ENCODE data around the gene SDK2. TPM values are rescaled to one million over a fixed set of nuclear protein-coding genes. Genes with fewer than 3 reads are reported as not detected.

The SDK2 gene
- polyA plus RNA-seq, 10 donors, result 19.4 to 32.3 (median 25.3) TPM

- no peak for DNase-seq
These were observed 10.0 kb upstream of the SDK2 start for GRCh38 chr17:73654241-73654640.

DNA sequence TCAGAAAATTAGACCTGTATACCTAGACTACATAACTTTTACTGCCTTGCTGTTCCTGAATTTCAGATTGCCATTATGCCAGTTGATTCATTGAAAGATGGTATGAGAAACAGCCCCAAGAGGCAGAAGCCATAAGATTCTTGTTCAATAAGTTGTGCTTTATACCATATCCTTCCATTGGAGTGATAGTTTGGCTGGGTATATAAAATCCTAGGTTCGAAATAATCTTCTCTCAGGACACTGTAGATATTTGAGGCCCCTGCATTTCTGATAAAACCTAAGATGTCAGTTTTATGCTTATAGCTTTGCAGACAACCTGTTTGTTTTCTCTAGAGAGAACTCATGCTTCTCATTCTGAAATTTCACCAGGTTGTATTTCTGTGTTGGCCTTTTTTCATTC lies 9.6 kb upstream of the SDK2 start:
- no peak for DNase-seq

GRCh38 chr17:73652886-73653480 lies 8.7 kb upstream of the SDK2 start:
- no peak for DNase-seq

- no peak for DNase-seq
These were observed 6.5 kb upstream of the SDK2 start for GRCh38 chr17:73650617-73651200.

DNA sequence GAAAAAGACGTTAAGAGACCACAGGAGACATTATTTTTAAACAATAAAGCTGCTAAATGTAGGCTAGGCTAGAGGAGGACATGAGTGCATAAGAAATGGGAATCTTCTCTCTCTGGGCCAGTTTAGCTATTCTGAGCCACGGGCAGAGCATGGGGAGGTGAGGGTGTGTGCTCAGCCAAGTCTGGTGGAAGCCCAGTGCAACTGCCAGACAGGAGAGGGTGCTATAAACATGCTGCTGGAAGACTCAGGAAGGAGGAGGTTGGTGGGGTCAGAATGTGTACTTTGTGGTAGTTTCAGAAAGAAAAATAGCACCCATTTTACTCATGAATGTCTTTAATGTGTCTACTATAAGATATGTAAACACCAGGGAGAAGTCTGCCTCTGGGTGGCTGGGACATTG lies 5.9 kb upstream of the SDK2 start:
- no peak for DNase-seq

- DNase-seq, result no peak
These were observed 4.7 kb upstream of the SDK2 start for GRCh38 chr17:73648974-73649373.

- DNase-seq, result no peak
These were observed 4.2 kb upstream of the SDK2 start for GRCh38 chr17:73648543-73648820.

DNA sequence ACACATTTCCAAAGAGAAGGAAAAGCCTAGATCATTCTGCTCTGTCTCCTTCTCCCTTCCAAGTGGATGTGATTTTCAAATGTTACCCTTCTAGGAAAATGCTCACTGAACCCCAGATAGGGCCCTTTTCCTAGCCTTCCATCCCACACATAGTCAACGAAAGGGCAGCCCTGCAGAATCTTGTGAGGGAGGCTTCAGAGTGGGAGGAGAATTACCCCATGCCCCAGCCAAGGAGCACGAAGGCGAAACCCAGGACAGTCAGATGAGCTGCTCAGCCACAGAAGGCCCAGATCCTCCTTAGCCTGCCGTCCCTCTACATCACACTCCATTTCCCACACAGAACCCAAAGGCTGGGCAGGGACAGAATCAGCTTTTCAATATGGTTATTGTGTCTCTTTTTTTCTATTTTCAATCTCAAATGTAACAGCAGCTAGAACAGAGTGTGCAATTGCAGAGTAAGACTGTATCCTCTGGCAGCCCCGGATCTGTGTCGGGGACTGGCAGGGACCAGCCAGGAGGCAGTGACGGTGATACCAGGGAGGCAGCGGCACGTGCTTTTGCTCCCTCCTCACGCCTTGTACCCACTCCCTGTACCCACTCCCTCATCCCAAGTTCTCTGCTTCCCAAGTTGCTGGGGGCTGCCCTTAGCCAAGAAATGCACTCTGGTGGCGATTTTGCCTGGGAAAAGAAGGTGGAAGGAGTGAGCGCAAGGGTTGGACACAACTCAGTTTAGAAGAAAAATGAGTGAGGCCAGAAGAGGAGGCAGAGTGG lies 3.7 kb upstream of the SDK2 start:
- DNase-seq, result no peak

- DNase-seq, result no peak
These were observed 3.1 kb upstream of the SDK2 start for GRCh38 chr17:73647301-73647695.

GRCh38 chr17:73646409-73647300 lies 2.4 kb upstream of the SDK2 start:
- DNase-seq, result peak in 1 of 3 donors; percentile 68

GRCh38 chr17:73645050-73645871 lies 1.0 kb upstream of the SDK2 start:
- peak; percentile 63 to 86 (median 77) for DNase-seq

- no peak for DNase-seq
These were observed 447 bp downstream of the SDK2 start for GRCh38 chr17:73643852-73644144.

- DNase-seq, result peak in 1 of 3 donors; percentile 77
These were observed 1.0 kb downstream of the SDK2 start for GRCh38 chr17:73643001-73643851.

DNA sequence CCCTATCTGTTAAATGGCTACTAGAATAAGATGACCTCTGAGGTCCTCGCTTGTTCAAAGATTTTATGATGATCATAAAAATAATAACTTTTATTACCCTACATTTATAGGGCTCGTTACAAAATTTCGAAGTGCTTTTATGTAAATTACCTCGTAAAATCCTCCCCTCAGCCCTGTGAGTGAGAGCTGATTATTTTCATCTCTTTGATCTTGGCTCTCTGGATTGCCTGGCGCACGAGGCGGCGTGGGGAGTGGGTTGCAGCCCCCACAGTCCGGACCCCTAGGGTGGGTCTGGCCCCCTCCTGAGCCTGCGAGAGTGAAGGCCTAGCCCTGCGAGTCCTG lies 1.6 kb downstream of the SDK2 start:
- DNase-seq, result no peak

DNA sequence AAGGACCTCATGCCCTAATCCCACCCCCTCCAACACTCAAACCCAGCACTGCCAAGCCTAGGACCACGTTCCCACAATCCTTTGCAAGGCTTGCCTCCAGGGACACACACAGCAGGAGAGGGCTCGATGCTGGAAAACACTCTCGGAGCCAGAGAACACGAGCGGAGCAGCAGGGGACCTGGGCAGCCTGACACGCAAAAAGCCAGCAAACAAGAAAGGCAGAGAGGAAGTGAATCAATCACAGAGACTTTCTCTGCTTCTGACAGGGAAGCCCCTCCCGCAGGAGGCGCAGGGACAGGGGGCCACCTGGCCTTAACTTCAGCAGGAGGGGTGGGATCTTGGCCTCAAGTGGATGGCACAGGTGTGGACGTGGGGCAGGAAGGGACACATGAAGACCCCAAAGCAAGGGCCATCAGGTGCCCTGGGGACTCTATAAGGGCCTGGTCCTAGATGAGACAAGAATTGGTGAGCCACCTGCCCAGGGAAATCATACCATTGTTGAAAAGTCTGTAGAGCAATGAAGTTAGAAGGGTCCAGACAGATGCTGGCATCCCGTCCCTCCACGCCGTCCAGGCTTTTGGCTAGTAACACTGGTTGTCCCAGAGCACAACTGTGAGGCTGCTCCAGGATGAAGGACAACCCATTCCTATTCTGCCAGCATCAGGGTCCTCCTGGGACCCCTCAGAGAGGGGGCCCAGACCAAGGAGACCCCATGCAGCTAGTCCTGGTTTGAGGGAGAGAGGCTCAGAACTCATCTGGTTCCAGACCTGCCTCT lies 2.2 kb downstream of the SDK2 start:
- DNase-seq, result no peak

DNA sequence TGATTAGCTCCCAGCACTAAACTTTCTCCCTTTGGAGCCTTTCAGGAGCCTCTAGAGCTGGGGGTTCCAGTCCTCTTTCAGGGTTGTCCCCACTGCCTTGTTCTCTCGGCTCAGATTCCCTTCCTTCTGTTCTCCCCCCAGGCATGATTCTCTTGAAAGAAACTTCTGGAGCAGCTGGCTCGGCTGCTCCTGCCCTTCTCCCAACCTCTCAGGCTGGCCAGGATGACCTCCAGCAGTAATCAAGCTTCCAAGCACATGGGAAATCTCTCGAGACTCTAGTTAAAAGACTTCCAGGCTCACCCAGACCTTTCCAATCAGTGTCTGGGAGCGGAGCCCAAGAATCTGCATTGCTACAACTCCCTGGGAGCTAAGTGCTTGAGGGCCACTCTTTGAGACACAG lies 3.6 kb downstream of the SDK2 start:
- DNase-seq, result no peak

GRCh38 chr17:73639932-73640331 lies 4.3 kb downstream of the SDK2 start:
- DNase-seq, result peak in 1 of 3 donors; percentile 56

- no peak for DNase-seq
These were observed 4.9 kb downstream of the SDK2 start for GRCh38 chr17:73639322-73639721.

- DNase-seq, result no peak
These were observed 5.7 kb downstream of the SDK2 start for GRCh38 chr17:73638556-73638955.

- no peak for DNase-seq
These were observed 6.4 kb downstream of the SDK2 start for GRCh38 chr17:73637866-73638265.
